SJCRH30 (cell line): ENCODE results near the gene RAB31. TPM values are rescaled to one million over a fixed set of nuclear protein-coding genes. Genes with fewer than 3 reads are reported as not detected.

Experiments used
- DNase-seq, 2 experiments: peaks; one replicate each; pipeline ENCODE4 v3.0.0-alpha.2; 2015 to 2020
- H3K27ac ChIP-seq: fragments of 250-450 bp; sonication (Bioruptor Pico); 2 replicates; pipeline ENCODE4 v1.5.1; 2020; ENCODE audit warnings: mild to moderate bottlenecking, moderate library complexity
- H3K27me3 ChIP-seq: fragments of 250-450 bp; sonication (Bioruptor Pico); 2 replicates; pipeline ENCODE4 v1.5.1; 2020; ENCODE audit warnings: mild to moderate bottlenecking, moderate library complexity
- H3K36me3 ChIP-seq: fragments of 250-450 bp; sonication (Bioruptor Pico); 2 replicates; pipeline ENCODE4 v1.5.1; 2020; ENCODE audit warnings: mild to moderate bottlenecking, moderate library complexity
- H3K4me1 ChIP-seq: fragments of 250-450 bp; sonication (Bioruptor Pico); 2 replicates; pipeline ENCODE4 v1.5.1; 2020; ENCODE audit warnings: mild to moderate bottlenecking, moderate library complexity
- H3K4me3 ChIP-seq: fragments of 250-450 bp; sonication (Bioruptor Pico); 2 replicates; pipeline ENCODE4 v1.5.1; 2020; ENCODE audit warnings: mild to moderate bottlenecking, moderate library complexity
- H3K9me3 ChIP-seq: fragments of 250-450 bp; sonication (Bioruptor Pico); replicated peaks from 2 replicates; pipeline ENCODE4 v1.5.1; 2020; ENCODE audit warnings: mild to moderate bottlenecking, moderate library complexity
- total RNA-seq: library from RNA; depleted of rRNA; stranded (reverse); fragments of >200 nt; shearing (Covaris generic); gene quantifications from 2 replicates; pipeline ENCODE4 v1.2.3, GENCODE V29; 2014

The RAB31 gene
- total RNA-seq, 1 experiment from 2014 or later, result 8.1 TPM

DNA sequence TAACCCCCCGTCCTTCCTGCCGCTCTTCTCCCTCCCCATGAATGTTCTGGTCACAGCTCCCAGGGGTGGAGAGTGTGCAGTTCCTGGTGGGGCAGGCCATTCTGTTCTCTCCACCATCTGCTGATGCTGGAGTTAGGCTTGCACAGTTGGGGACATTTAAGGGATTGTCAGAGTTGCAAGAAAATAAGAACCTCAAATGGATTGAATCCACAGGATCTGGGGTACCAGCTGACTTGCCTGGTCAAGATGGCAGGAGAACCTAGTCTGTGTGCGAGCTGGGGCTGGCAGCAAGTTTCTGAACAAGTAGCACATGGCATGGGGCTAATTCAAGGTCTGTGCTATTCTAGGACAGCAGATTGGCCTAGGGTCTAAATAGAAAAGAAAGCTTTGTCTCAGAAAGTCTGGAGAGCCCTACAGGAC lies 116.9 kb downstream of the RAB31 start:
- Histone ChIP-seq H3K9me3 (no peaks in the 10 kb centered on the region), H3K27ac (no peak overlapping the region), H3K36me3 (no peaks in the 10 kb centered on the region), H3K4me1 (no peaks in the 10 kb centered on the region), H3K27me3 (no peaks in the 10 kb centered on the region), H3K4me3 (no peak overlapping the region)
- DNase-seq, result no peak

DNA sequence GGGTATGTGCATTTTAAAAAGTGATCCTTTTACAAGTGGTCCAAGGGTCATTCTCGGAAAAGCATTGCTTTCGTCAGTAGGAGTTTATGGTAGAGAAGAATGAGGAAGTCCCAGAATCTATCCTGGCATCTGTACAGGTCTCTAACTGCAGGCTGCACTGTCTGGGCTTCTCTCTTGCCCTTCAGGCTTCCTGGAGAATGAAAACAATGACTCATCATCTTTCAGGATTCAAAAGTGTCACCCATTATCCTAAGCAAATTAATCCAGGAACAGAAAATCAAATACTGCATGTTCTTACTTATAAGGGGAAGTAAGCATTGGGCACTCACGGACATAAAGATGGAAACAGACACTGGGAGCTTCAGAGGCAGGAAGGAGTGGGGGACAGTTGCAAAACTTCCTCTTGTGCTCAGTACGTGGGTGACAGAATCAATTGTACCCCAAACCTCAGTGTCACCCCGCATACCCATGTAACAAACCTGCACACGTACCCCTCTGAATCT lies 117.5 kb downstream of the RAB31 start:
- no peaks in the 10 kb centered on the region for H3K36me3 ChIP-seq
- DNase-seq, result no peak
- H3K27me3 ChIP-seq, result no peaks in the 10 kb centered on the region
- H3K9me3 ChIP-seq, result no peaks in the 10 kb centered on the region
- H3K27ac ChIP-seq, result no peak overlapping the region
- no peak overlapping the region for H3K4me3 ChIP-seq
- no peaks in the 10 kb centered on the region for H3K4me1 ChIP-seq

DNA sequence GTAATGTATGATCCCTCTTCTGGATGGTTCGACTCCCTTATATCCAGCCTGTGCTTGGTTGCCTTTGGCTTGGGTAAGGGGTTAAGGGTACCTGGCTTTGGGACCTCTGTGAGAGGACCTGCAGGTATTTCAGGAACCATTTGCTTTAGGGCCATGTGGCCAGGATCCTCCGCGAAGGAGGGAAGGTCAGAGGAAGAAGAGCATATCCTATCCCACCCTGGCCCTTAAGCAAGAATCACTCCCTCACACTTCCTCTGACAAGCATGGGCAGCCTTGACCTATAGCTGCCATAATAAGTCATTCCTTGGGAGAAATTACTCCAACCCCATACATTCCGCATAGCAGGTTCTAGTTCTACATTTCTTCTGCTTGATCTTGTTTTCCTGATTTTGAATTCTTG lies 118.6 kb downstream of the RAB31 start:
- no peaks in the 10 kb centered on the region for H3K9me3 ChIP-seq
- no peak for DNase-seq
- H3K36me3 ChIP-seq, result no peaks in the 10 kb centered on the region

DNA sequence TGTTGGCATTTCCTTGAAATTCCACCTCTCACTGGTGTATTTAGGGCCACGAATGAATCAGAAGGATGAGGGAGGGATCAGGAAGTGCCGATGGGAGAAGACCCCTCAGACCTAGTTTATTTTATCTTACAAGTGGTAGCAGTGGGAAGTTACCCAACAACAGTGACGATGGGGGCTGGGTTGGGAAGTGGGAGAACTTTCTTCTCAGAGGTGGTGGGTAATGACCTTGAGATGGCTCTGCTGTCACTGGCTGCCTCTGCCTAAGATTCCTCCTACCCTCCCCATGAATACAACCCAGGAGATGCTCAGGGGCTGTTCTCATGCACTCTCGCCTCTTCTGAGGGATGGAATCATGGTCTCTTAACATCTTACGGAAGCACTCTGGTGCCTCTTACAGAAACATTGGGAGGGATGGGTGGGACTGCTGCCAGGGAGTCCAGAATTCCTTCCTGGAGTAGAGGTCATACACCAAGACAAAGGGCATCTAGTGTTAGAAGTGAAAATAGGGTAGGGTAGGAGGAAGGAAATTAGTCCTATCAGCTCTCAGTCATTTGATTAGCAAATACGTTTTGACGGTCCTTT lies 119.2 kb downstream of the RAB31 start:
- H3K4me1 ChIP-seq, result no peaks in the 10 kb centered on the region
- H3K27ac ChIP-seq, result no peak overlapping the region

More for the DNA sequence above, 118.6 kb downstream of the RAB31 start:
- Histone ChIP-seq H3K4me3 (no peak overlapping the region), H3K4me1 (no peaks in the 10 kb centered on the region), H3K27ac (no peak overlapping the region), H3K27me3 (no peaks in the 10 kb centered on the region)

DNA sequence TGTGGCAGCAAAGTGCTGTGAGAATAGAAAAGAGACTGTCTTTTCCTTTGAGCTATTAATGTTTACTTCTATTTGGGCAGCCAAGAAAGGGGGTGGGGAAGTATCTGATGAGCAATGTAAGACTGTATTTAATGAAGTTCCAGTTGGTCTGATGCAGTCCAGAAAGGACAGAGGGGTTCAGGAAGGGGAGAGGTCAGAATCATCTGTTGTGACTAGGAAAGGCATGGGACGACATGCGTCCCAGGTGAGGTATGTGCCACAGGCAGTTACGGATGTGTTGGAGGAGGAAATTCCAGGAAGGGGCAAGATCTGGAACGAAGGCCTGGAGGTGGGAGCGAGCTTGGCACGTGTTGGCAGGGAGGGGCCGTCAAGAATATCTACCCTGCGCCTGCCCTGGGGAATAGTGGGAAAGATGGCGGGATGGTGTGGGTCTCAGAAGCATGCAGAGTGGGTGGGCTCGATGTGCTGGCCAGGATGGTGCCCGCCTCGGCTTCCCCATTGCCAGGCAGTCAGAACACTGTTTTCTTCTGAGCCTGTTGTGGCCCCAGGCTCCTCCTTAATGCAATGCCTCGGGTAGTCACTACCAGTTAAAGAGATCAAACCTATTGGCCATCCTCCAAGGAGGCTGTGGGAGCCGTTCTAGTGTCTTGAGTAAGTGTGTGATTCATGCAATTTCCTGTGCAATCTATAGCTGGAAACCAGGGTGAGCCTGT lies 119.8 kb downstream of the RAB31 start:
- no peak overlapping the region for H3K4me3 ChIP-seq
- H3K4me1 ChIP-seq, result no peaks in the 10 kb centered on the region
- no peaks in the 10 kb centered on the region for H3K9me3 ChIP-seq
- H3K27me3 ChIP-seq, result no peaks in the 10 kb centered on the region
- no peak overlapping the region for H3K27ac ChIP-seq
- no peak for DNase-seq
- H3K36me3 ChIP-seq, result no peaks in the 10 kb centered on the region

More for the DNA sequence above, 119.2 kb downstream of the RAB31 start:
- no peaks in the 10 kb centered on the region for H3K9me3 ChIP-seq
- H3K36me3 ChIP-seq, result no peaks in the 10 kb centered on the region
- no peaks in the 10 kb centered on the region for H3K27me3 ChIP-seq
- DNase-seq, result no peak
- no peak overlapping the region for H3K4me3 ChIP-seq

DNA sequence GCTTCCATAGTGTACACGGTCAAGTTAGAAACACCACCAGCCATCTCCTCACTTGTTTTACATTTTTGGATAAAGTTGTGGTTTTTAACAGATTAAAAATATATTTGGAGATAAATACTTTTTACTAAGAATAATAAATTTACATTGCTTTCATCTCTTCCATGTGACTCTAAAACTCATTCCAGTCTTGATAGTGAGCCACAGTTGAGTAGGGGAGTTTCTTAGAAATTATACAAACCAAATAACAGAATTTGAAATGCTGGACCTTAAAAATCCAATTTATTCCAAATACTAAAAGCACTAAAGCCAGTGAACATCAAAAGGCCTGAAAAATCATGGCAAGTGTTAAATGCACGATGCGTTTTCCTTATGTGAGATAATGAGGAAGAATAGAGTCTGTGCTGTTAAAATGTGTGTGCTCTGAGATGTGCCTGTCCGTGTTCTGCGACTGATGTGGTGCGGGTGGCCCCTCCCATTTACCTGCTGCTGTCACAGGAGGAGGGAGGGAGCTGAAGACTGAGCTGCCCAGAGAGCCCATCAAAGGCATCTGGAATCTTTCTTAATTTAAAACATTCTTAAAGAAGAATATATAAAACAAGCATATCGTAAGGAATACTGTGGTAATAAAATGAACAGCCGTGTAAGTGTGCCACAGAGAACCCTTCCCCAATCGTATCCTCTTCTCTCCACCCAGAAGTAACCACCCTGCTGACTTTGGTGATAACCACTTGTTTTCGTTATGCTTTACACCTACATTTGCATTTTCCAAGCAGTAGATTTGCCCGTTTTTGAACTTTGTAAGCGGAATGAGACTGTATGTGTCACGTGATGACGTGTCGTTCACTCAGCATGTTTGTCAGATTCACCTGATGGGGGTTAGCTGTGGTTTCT lies 120.7 kb downstream of the RAB31 start:
- Histone ChIP-seq H3K9me3 (no peaks in the 10 kb centered on the region), H3K4me3 (no peak overlapping the region), H3K27ac (no peak overlapping the region), H3K4me1 (no peaks in the 10 kb centered on the region), H3K36me3 (no peaks in the 10 kb centered on the region), H3K27me3 (no peaks in the 10 kb centered on the region)
- DNase-seq, result no peak

DNA sequence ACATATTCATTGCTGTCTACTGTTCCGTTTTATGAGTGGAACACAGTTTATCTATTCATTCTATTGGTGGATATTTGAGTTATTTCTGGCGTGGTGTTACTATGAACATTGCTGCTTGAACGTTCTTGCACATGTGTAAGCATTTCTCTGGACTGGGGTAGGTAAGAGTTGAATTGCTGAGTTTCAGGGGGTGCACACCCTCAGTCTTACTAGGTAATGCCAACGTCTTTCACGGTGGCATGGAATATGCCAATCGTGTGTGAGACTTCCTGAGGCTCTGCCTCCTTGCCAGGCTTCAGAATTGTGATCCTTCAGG lies 121.3 kb downstream of the RAB31 start:
- Histone ChIP-seq H3K9me3 (no peaks in the 10 kb centered on the region), H3K4me1 (no peaks in the 10 kb centered on the region)

DNA sequence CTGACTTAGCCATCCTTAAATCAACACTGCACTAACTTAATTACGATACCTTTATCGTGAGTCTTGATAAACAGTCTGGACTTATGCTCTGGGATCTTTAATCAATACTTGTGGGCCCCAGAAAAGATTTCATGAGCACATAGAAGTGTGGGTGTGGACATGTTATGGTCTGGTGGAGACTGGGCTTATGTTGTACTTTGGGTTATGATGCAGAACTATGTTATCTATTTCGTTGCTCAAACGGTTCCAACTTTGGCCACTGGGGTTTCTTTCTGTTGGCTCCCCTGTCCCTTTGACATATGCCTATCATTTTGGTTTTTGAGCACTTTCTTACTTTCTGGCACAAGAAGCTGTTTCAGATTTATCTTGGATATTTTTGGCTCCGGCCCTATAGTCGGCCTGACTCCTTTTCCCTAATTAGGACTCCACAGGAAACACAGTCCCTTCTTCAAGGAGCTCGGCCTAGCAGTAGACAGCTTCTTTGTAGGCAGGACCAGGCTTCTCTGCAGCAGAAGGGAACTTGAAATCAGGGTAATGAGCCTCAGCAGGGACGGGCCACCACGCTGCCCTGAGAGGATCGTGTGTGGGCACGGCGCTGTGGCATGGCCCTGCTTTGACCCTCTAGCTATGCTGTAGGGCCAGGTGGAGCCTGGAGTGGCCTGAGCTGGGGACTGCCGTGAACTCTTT lies 123.1 kb downstream of the RAB31 start:
- Histone ChIP-seq H3K36me3 (no peaks in the 10 kb centered on the region), H3K27me3 (no peaks in the 10 kb centered on the region), H3K27ac (no peak overlapping the region), H3K9me3 (no peaks in the 10 kb centered on the region), H3K4me1 (peaks cover 5% of the 10 kb centered on the region; the same call in 1 of the 2 replicates), H3K4me3 (no peak overlapping the region)
- DNase-seq, result no peak

More for the DNA sequence above, 121.3 kb downstream of the RAB31 start:
- Histone ChIP-seq H3K27ac (no peak overlapping the region), H3K27me3 (no peaks in the 10 kb centered on the region), H3K4me3 (no peak overlapping the region), H3K36me3 (no peaks in the 10 kb centered on the region)
- no peak for DNase-seq

DNA sequence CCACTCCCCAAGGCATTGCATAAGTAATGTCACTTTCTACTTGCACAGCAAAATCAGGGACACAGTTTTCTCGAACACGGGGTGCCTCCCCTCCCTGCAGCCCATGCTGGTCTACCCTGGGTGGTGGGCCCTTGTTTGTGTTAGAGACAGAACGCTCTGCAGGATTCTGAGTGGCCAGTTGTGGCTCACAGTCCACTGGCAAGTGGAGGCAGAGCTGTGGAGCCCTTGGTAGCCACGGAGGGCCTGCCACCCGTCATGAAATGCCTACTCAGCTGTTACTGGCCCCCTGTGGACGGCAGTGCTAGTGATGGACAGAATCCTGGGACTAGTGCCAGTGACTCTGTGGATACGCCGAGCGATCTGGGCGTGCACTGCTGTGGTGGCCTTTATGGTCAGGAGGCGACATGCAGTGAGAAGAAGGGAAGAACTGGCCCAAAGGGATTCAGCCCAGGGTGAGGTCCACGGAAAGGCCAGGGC lies 123.7 kb downstream of the RAB31 start:
- Histone ChIP-seq H3K36me3 (no peaks in the 10 kb centered on the region), H3K27me3 (no peaks in the 10 kb centered on the region), H3K4me1 (peaks cover 5% of the 10 kb centered on the region; the same call in 1 of the 2 replicates), H3K4me3 (no peak overlapping the region), H3K9me3 (no peaks in the 10 kb centered on the region), H3K27ac (no peak overlapping the region)
- DNase-seq, result no peak

DNA sequence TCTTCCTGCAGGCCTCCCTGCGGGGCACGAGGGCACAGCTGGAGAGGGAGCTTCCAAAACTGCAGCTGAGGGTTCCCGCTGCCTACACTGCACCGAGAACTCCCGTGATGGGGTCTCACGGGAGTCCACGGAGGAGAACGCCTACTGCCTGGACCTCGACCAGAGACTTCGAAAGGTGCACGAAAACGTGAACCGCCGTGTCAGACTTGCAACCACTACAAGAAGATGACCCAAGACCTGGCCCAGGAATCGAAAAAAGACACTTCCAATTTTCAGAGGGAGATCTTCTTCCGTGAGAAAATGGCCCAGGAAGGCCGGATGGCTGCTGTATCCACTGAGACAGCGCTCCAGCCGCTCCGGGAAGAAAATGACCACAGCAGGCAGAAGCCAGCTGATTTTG lies 124.8 kb downstream of the RAB31 start:
- Histone ChIP-seq H3K27me3 (no peaks in the 10 kb centered on the region), H3K4me1 (peaks cover 5% of the 10 kb centered on the region; the same call in 1 of the 2 replicates), H3K36me3 (no peaks in the 10 kb centered on the region), H3K9me3 (no peaks in the 10 kb centered on the region), H3K4me3 (no peak overlapping the region), H3K27ac (no peak overlapping the region)
- no peak for DNase-seq

DNA sequence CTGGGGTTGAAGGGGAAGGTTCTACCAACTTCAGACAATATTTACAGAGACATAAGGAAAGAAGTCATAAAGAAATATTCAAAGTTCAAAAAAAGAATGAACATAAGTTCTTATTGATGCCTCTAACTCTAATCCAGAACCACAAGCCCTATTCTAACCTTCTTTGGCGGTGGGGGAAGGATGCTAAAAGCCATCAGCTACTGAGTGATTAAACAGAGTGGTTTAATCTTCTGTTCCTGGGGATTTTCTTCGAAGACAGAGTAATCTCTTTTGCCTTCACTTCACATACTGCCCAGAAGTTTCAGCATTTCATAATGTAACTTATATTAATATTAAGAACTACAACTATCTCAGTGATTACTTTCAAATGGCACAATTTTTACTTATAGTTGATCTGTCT lies 126.5 kb downstream of the RAB31 start:
- no peaks in the 10 kb centered on the region for H3K36me3 ChIP-seq
- H3K9me3 ChIP-seq, result no peaks in the 10 kb centered on the region
- no peaks in the 10 kb centered on the region for H3K27me3 ChIP-seq
- no peak overlapping the region for H3K27ac ChIP-seq
- no peak overlapping the region for H3K4me3 ChIP-seq
- DNase-seq, result no peak
- peaks cover 11% of the 10 kb centered on the region; the same call in 1 of the 2 replicates for H3K4me1 ChIP-seq

DNA sequence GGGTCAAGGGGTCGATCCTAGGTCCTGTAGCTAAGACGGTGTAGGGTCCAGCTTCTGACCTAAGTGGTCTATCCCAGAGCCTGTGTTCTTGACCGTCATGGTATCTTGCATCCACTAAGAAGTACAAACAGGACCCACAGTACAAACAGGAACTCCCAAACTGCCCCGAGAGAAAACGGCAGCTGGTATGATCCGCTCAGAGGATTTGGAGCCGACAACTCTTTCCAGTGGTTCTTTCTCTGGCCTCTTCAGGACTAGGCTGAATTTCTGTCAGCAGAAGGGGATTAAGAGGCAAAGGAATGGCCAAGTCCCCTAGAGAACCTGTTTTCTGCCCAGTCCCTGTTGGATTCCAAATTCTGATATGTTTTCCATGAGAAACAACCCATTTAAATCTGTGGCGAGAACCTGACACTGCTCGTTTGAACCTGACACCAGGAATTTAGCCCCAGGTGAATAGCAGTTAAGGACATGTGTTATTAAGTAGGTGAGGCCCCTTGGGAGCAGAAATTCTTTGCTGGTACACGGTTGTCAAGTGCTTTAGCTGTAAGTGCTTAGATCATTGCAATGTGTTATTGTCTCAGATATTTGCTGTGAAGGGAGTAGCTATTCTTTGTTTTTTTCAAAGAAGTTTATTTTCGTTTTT lies 127.1 kb downstream of the RAB31 start:
- Histone ChIP-seq H3K4me3 (peak overlapping the region; percentile 7), H3K27ac (peak overlapping the region; percentile 9; the same call in 1 of the 2 replicates), H3K4me1 (peaks cover 11% of the 10 kb centered on the region; the same call in 1 of the 2 replicates), H3K27me3 (no peaks in the 10 kb centered on the region), H3K36me3 (no peaks in the 10 kb centered on the region), H3K9me3 (no peaks in the 10 kb centered on the region)
- DNase-seq, result peak; percentile 36 to 65

DNA sequence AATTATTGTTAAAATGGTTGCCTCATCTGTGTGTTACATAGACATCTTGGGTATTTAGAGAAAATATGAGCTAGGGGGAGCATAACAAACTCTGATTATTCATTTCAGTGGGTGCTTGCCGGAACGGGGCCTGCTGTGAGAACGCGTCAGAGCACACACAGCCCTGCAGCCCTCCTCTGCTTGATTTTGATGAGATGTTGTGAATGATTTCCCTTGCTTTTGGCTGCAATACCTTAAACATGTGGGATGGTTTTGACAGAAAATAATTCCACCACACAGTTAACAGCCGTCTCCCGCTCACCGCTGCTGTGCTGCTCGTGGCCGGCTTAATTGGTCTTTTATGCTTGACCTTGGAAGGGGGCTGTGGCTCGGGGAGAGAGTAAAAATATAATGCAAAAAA lies 127.7 kb downstream of the RAB31 start:
- Histone ChIP-seq H3K4me3 (peak overlapping the region; percentile 7), H3K4me1 (peaks cover 11% of the 10 kb centered on the region; the same call in 1 of the 2 replicates), H3K27me3 (no peaks in the 10 kb centered on the region), H3K9me3 (no peaks in the 10 kb centered on the region), H3K27ac (peak overlapping the region; percentile 9; the same call in 1 of the 2 replicates), H3K36me3 (no peaks in the 10 kb centered on the region)
- DNase-seq, result peak in 1 of 2 experiments; percentile 9
